Spleen (tissue), 11 donors: ENCODE data around the gene NUDT5. TPM values are rescaled to one million over a fixed set of nuclear protein-coding genes. Genes with fewer than 3 reads are reported as not detected.

Source experiments
- DNase-seq: peaks from one replicate; pipeline ENCODE4 v3.0.0-alpha.2; 2020
- H3K27ac ChIP-seq, 8 donors: fragments of 200-600 bp; sonication (generic) in 7 of 8; 1 replicate in 4 of 8; 2 replicates in 4 of 8; pipeline versions ENCODE4 v1.5.0 to v1.8.0; 2016 to 2021; ENCODE audit warnings: inconsistent platforms in 4 of 8, mild to moderate bottlenecking in 4 of 8, moderate library complexity in 1 of 8
- H3K27me3 ChIP-seq, 7 donors: fragments of 200-600 bp; sonication (generic) in 6 of 7; replicated peaks in 1 of 7; 1 replicate in 4 of 7; 2 replicates in 3 of 7; pipeline versions ENCODE4 v1.5.0 to v1.8.0; 2016 to 2021; ENCODE audit warnings: inconsistent platforms in 3 of 7, mild to moderate bottlenecking in 1 of 7
- H3K36me3 ChIP-seq, 6 donors: fragments of 200-600 bp; sonication (generic) in 5 of 6; 1 replicate in 4 of 6; 2 replicates in 2 of 6; pipeline versions ENCODE4 v1.5.0 to v1.8.0; 2016 to 2021; ENCODE audit warnings: inconsistent platforms in 2 of 6
- H3K4me1 ChIP-seq, 6 donors: fragments of 200-600 bp; sonication (generic) in 5 of 6; 1 replicate in 3 of 6; 2 replicates in 3 of 6; pipeline versions ENCODE4 v1.5.0 to v1.8.0; 2016 to 2021; ENCODE audit warnings: inconsistent platforms in 3 of 6
- H3K4me3 ChIP-seq, 8 donors: fragments of 200-600 bp; sonication (generic) in 7 of 8; 1 replicate in 4 of 8; 2 replicates in 4 of 8; pipeline versions ENCODE4 v1.5.0 to v1.8.0; 2016 to 2021; ENCODE audit warnings: inconsistent platforms in 4 of 8, mild to moderate bottlenecking in 4 of 8, moderate library complexity in 2 of 8
- H3K9me3 ChIP-seq, 8 donors: fragments of 200-600 bp; sonication (generic) in 7 of 8; 1 replicate in 4 of 8; 2 replicates in 4 of 8; pipeline versions ENCODE4 v1.5.0 to v1.8.0; 2016 to 2021; ENCODE audit warnings: inconsistent platforms in 4 of 8
- POLR2A ChIP-seq, 3 donors: fragments of 450-650 bp; IDR thresholded peaks; one replicate each; pipeline ENCODE4 v1.5.1; 2017; ENCODE audit warnings: antibody characterized with exemption in 3 of 3, mild to moderate bottlenecking in 1 of 3
- POLR2AphosphoS5 ChIP-seq, 3 donors: sonication (generic); formaldehyde crosslinking; IDR thresholded peaks; one replicate each; pipeline ENCODE4 v1.5.1; 2017; ENCODE audit warnings: antibody characterized with exemption in 3 of 3
- WGBS, 5 donors: extraction: QIAGEN DNeasy Blood & Tissue Kit in 3 of 5; methylation state at CpG; one replicate each; pipeline versions ENCODE4 v1.1.5 to v1.1.7; 2013 to 2018; 5-methylcytosine and 5-hydroxymethylcytosine counted together
- intact Hi-C: fragments of 100-400 bp; cut with DNase I; formaldehyde crosslinking; loops from one replicate; pipeline ENCODE4 v1.15.0; 2023; ENCODE audit warnings: low total_unique reads
- polyA plus RNA-seq, 3 donors: library from polyadenylated mRNA; stranded (reverse); fragments of 200-250 nt; gene quantifications; one replicate each; pipeline ENCODE4 v1.2.1, GENCODE V29; 2013
- total RNA-seq, 7 donors: library from RNA; depleted of rRNA in 3 of 7; stranded (reverse); fragments of >200 nt in 3 of 7; fragmentation: NEBNext Ultra II Directional in 4 of 7; extraction: Animal tissue kit (Norgen Biotek cat#: 25700) in 4 of 7; gene quantifications; one replicate each; pipeline versions ENCODE4 v1.1.0 to v1.2.1, GENCODE V29; 2016 to 2021
- TF ChIP-seq, protein P1 (sequence below), 11 experiments: fragments of 200-600 bp in 7 of 11; fragments of 450-650 bp in 4 of 11; sonication (generic) in 4 of 11; IDR thresholded peaks in 8 of 11; conservative IDR thresholded peaks in 3 of 11; 1 replicate in 7 of 11; 2 replicates in 4 of 11; pipeline versions ENCODE4 v1.4.0 to v1.8.0; 2016 to 2021; ENCODE audit warnings: antibody characterized with exemption in 11 of 11, inconsistent platforms in 4 of 11, mild to moderate bottlenecking in 1 of 11
- donor health status: healthy with polysubstance abuse.
- donor health status: DM: no; HTN: no; CAD: no; lungs with moderate emphysema.
- donor health status: DM: no; HTN: no; CAD: no.
- donor health status: Bipolar disorder and iron deficiency.
- donor health status: healthy.
- donor health status: DM: no; HTN: no; CAD: no.
- donor health status: DM: yes; HTN: yes; CAD: no.

NUDT5 gene
- total and polyA plus RNA-seq, 10 donors = 32.5 to 63.4 (median 41.4) TPM

DNA sequence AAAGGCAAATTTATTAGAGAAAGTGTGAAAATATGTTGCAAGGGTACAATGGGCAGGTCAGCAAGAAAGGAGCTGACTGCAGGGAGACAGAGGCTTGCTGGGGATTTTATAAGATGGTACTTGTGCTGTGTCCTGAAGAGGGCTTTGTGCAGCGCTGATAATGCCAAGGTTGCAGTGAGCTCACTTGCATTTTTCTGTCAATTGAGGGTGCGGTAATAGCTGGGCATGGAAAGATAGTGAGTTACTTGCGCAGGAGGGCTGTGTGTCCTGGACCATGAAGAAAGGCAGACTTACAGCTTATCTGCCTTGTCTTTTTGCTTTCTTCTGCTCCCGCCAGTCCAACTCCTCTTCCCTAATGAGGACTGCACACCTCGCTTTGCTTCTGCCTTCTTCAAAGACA is 12.8 kb upstream of the NUDT5 start:
- DNase-seq = no peak
- H3K27ac ChIP-seq = no peak overlapping the region
- H3K4me3 ChIP-seq = no peak overlapping the region
- TF ChIP-seq POLR2AphosphoS5 (IDR thresholded peaks at IDR 0.05) (no peak), POLR2A (IDR thresholded peaks at IDR 0.05) (no peak)
- TF ChIP-seq, protein P1, sequence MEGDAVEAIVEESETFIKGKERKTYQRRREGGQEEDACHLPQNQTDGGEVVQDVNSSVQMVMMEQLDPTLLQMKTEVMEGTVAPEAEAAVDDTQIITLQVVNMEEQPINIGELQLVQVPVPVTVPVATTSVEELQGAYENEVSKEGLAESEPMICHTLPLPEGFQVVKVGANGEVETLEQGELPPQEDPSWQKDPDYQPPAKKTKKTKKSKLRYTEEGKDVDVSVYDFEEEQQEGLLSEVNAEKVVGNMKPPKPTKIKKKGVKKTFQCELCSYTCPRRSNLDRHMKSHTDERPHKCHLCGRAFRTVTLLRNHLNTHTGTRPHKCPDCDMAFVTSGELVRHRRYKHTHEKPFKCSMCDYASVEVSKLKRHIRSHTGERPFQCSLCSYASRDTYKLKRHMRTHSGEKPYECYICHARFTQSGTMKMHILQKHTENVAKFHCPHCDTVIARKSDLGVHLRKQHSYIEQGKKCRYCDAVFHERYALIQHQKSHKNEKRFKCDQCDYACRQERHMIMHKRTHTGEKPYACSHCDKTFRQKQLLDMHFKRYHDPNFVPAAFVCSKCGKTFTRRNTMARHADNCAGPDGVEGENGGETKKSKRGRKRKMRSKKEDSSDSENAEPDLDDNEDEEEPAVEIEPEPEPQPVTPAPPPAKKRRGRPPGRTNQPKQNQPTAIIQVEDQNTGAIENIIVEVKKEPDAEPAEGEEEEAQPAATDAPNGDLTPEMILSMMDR (IDR thresholded peaks at IDR 0.05 in 8 of 11, conservative IDR thresholded peaks at IDR 0.05 in 3 of 11) = no peak
- no peaks in the 10 kb centered on the region for H3K27me3 ChIP-seq
- peaks cover 0 to 10% (median 0%) of the 10 kb centered on the region in 6 donors for H3K4me1 ChIP-seq
- H3K36me3 ChIP-seq = peaks cover 5 to 100% (median 44%) of the 10 kb centered on the region in 6 donors
- intact Hi-C loops = no loop called here
- 93 to 99% (median 95%) methylated on average over 5 of the region's 5 CpGs for WGBS, 5 donors
- no peaks in the 10 kb centered on the region for H3K9me3 ChIP-seq

DNA sequence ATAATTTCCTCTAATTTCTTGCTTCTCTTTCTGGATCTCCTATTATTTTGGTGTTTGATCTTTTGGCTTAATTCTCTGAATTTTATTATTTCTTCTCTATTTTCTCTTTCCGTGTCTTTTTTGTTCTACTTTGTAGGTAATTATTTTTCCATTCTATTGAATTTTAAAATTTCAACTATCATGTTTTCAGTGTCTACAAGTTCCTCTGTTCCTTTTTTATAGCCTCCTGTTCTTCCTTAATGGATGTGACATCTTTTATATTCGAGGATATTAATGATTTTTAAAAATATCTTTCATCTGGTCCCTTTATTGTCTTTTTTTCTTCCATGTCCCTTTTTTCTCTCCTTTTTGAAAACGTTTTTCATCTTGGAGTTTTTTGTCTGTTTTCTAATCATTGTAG is 11.4 kb upstream of the NUDT5 start:
- 85 to 90% (median 89%) methylated on average over 3 of the region's 3 CpGs for WGBS, 5 donors
- intact Hi-C loops = no loop called here
- H3K27me3 ChIP-seq = no peaks in the 10 kb centered on the region
- no peak overlapping the region for H3K27ac ChIP-seq
- peaks cover 0 to 23% (median 0%) of the 10 kb centered on the region in 6 donors for H3K4me1 ChIP-seq
- peaks cover 3 to 100% (median 46%) of the 10 kb centered on the region in 6 donors for H3K36me3 ChIP-seq
- no peaks in the 10 kb centered on the region for H3K9me3 ChIP-seq
- no peak for TF ChIP-seq POLR2AphosphoS5 (IDR thresholded peaks at IDR 0.05)
- TF ChIP-seq, protein P1 (IDR thresholded peaks at IDR 0.05 in 8 of 11, conservative IDR thresholded peaks at IDR 0.05 in 3 of 11) = no peak
- TF ChIP-seq POLR2A (IDR thresholded peaks at IDR 0.05) = no peak
- H3K4me3 ChIP-seq = no peak overlapping the region
- no peak for DNase-seq

DNA sequence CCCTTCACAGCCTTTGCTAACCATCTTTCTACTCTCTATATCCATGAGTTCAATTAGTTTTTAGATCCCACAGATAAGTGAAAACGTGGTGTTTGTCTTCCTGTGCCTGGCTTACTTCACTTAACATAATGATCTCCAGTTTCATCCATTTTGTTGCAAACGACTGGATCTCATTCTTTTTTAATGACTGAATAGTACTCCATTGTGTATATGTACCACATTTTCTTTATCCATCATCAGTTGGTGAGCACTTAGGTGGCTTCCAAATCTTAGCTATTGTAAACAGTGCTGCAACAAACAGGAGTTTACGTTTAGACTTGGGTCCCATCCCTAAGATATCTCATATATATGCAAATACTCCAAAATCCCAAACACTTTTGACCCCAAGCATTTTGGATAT is 9.4 kb upstream of the NUDT5 start:
- no peaks in the 10 kb centered on the region for H3K9me3 ChIP-seq
- H3K4me3 ChIP-seq = no peak overlapping the region
- DNase-seq = no peak
- H3K36me3 ChIP-seq = peaks cover 0 to 100% (median 31%) of the 10 kb centered on the region in 6 donors
- 87 to 93% (median 89%) methylated on average over 3 of the region's 3 CpGs for WGBS, 5 donors
- no peaks in the 10 kb centered on the region for H3K27me3 ChIP-seq
- no peak for TF ChIP-seq POLR2A (IDR thresholded peaks at IDR 0.05)
- TF ChIP-seq POLR2AphosphoS5 (IDR thresholded peaks at IDR 0.05) = no peak
- TF ChIP-seq, protein P1 (IDR thresholded peaks at IDR 0.05 in 8 of 11, conservative IDR thresholded peaks at IDR 0.05 in 3 of 11) = no peak
- peaks cover 0 to 43% (median 6%) of the 10 kb centered on the region in 6 donors for H3K4me1 ChIP-seq
- intact Hi-C loops = no loop called here
- H3K27ac ChIP-seq = no peak overlapping the region

DNA sequence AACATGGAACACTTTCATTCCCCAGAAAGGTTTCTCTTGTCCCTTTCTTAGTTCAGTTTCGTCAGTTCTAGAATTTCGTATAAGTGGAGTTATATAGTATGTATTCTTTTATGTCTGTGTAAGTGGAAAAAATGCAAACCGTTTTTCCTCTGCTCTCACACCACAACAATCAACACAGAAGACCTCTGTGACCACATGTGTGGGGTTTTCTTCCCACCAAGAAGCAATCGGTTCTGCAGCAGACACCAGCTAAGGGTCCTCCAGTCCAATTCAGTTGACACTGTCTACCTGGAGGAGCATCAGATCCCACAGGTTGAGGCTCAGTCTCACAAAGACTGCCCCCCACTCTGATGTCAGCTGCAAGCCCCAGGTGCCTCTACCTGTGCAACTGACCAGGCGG is 6.5 kb upstream of the NUDT5 start:
- Histone ChIP-seq H3K27me3 (no peaks in the 10 kb centered on the region), H3K4me1 (peaks cover 9 to 59% (median 25%) of the 10 kb centered on the region in 6 donors), H3K36me3 (peaks cover 0 to 91% (median 28%) of the 10 kb centered on the region in 6 donors), H3K4me3 (no peak overlapping the region), H3K9me3 (no peaks in the 10 kb centered on the region), H3K27ac (no peak overlapping the region)
- no peak for DNase-seq
- TF ChIP-seq, protein P1 (IDR thresholded peaks at IDR 0.05 in 8 of 11, conservative IDR thresholded peaks at IDR 0.05 in 3 of 11) = no peak
- TF ChIP-seq POLR2AphosphoS5 (IDR thresholded peaks at IDR 0.05) = no peak
- TF ChIP-seq POLR2A (IDR thresholded peaks at IDR 0.05) = no peak
- WGBS, 5 donors = 58 to 74% (median 65%) methylated on average over 4 to 5 of the region's 5 CpGs
- intact Hi-C loops = no loop called here
